K562 (cell line): ENCODE data around the gene UPF1. TPM values are rescaled to one million over a fixed set of nuclear protein-coding genes. Genes with fewer than 3 reads are reported as not detected.
A peak's percentile ranks its signal among the peaks of the same experiment; 100 is the strongest.

ENCODE experiments used
- CREM ChIP-seq: IDR thresholded peaks from 2 replicates; pipeline ENCODE4 v1.6.1; 2014; ENCODE audit warnings: antibody characterized with exemption, low read depth
- ETV5 ChIP-seq: sonication (generic); formaldehyde crosslinking; IDR thresholded peaks from 2 replicates; pipeline ENCODE4 v1.4.0; 2020; ENCODE audit warnings: low read depth, mild to moderate bottlenecking, missing genetic modification reagents
- KLF16 ChIP-seq: IDR thresholded peaks from 2 replicates; pipeline ENCODE4 v1.6.1; 2016; ENCODE audit warnings: antibody characterized with exemption
- PHTF2 ChIP-seq: fragments of 250-450 bp; sonication (Bioruptor Pico); IDR thresholded peaks from 2 replicates; pipeline ENCODE4 v1.5.0; 2021; ENCODE audit warnings: mild to moderate bottlenecking
- PRPF4 ChIP-seq: fragments of 200-400 bp; formaldehyde crosslinking; IDR thresholded peaks from one replicate; pipeline ENCODE4 v1.6.1; 2017; ENCODE audit warnings: low read length, low read depth, mild to moderate bottlenecking; ENCODE audit not compliant: insufficient read depth, poor library complexity, severe bottlenecking
- RB1 ChIP-seq: fragments of 450-650 bp; IDR thresholded peaks from 2 replicates; pipeline ENCODE4 v1.6.1; 2017; ENCODE audit warnings: low read depth, mild to moderate bottlenecking
- RBFOX2 ChIP-seq: fragments of 200-400 bp; formaldehyde crosslinking; IDR thresholded peaks from 2 replicates; pipeline ENCODE4 v1.6.1; 2017; ENCODE audit warnings: low read depth, mild to moderate bottlenecking, low read length, moderate library complexity
- USF1 ChIP-seq: sonication (generic); formaldehyde crosslinking; IDR thresholded peaks from 2 replicates; pipeline ENCODE4 v1.9.0; 2022; ENCODE audit warnings: mild to moderate bottlenecking, missing genetic modification reagents
- ZBTB9 ChIP-seq: fragments of 450-650 bp; formaldehyde crosslinking; IDR thresholded peaks from 2 replicates; pipeline ENCODE4 v1.4.0; 2020; ENCODE audit warnings: mild to moderate bottlenecking, moderate library complexity
- ZNF212 ChIP-seq: fragments of 450-650 bp; formaldehyde crosslinking; IDR thresholded peaks from 2 replicates; pipeline ENCODE4 v1.4.0; 2020; ENCODE audit warnings: mild to moderate bottlenecking
- ZNF408 ChIP-seq: fragments of 250-450 bp; sonication (Bioruptor Pico); IDR thresholded peaks from 2 replicates; pipeline ENCODE4 v1.4.0; 2020; ENCODE audit warnings: low read depth, mild to moderate bottlenecking, moderate library complexity
- polyA plus RNA-seq, 8 experiments: library from polyadenylated mRNA; depleted of rRNA in 4 of 8; stranded (reverse) in 5 of 8; unstranded in 3 of 8; fragments of >200 nt; fragmentation: Nextera tagmentation in 2 of 8; fragmentation: Illumina TruSeq in 1 of 8; extraction: Ambion mirVana in 2 of 8; extraction: Trizol in 1 of 8; gene quantifications; 2 replicates each; pipeline versions ENCODE4 v1.2.1 to v1.2.3, GENCODE V29; 2011 to 2014; ENCODE audit warnings: inconsistent platforms in 1 of 8, missing spikeins in 1 of 8
- total RNA-seq, 7 experiments: library from RNA; depleted of rRNA in 6 of 7; stranded (reverse); fragments of >200 nt in 6 of 7; fragmentation: Illumina TruSeq in 2 of 7; extraction: Trizol in 2 of 7; gene quantifications; 2 replicates each; pipeline versions ENCODE4 v1.2.1 to v1.2.3, GENCODE V29; 2011 to 2021; ENCODE audit warnings: low replicate concordance in 1 of 7

Gene UPF1
- total and polyA plus RNA-seq, 9 of the 15 experiments (the other 6 are each of a cell fraction or from before 2014, with no cell fraction given), result 0.34 to 103 (median 27.9) TPM

- no peak for TF ChIP-seq ZBTB9 (CRISPR knock-in tag)
- 0 out of 2 replicates have a peak, but pooled peaks have one; percentile 32 for TF ChIP-seq RBFOX2
- 0 out of 2 replicates have a peak, but pooled peaks have one; percentile 25 for TF ChIP-seq ETV5 (CRISPR knock-in tag)
- TF ChIP-seq PHTF2 (CRISPR knock-in tag), result no peak
- TF ChIP-seq ZNF212 (CRISPR knock-in tag), result no peak
- peak; percentile 47 for TF ChIP-seq KLF16
- TF ChIP-seq USF1 (CRISPR knock-in tag), result no peak
- no peak for TF ChIP-seq ZNF408 (CRISPR knock-in tag)
- TF ChIP-seq RB1, result peak; percentile 92
- TF ChIP-seq CREM, result 0 out of 2 replicates have a peak, but pooled peaks have one; percentile 37
- TF ChIP-seq PRPF4, result no peak
Measured at GRCh38 chr19:18865973-18866799, 34.4 kb downstream of the UPF1 start (continued).
